Mesodermal cell (in vitro differentiated cells): ENCODE data around the gene KBTBD12. TPM values are rescaled to one million over a fixed set of nuclear protein-coding genes. Genes with fewer than 3 reads are reported as not detected.
"Not testable (repeated sequence)": the region's sequence is repeated elsewhere in the genome, so short reads cannot be mapped to it uniquely, and the experiment has no call there.

ENCODE experiments used
- H3K27ac ChIP-seq: 2 replicates; pipeline ENCODE4 v1.7.0; 2013; ENCODE audit warnings: mild to moderate bottlenecking, low read depth, low read length, moderate library complexity; ENCODE audit not compliant: severe bottlenecking
- H3K36me3 ChIP-seq: 2 replicates; pipeline ENCODE4 v1.7.1; 2013; ENCODE audit warnings: mild to moderate bottlenecking, low read length, moderate library complexity; ENCODE audit not compliant: control insufficient read depth, insufficient read depth
- H3K4me1 ChIP-seq: one replicate; pipeline ENCODE4 v1.7.1; 2013; ENCODE audit warnings: mild to moderate bottlenecking, low read length; ENCODE audit not compliant: insufficient read depth, control insufficient read depth, poor library complexity, severe bottlenecking
- H3K4me3 ChIP-seq: 2 replicates; pipeline ENCODE4 v1.7.0; 2013; ENCODE audit warnings: low read length, control low read depth, mild to moderate bottlenecking; ENCODE audit not compliant: insufficient read depth, poor library complexity, severe bottlenecking; ENCODE audit errors: extremely low read depth
- H3K9me3 ChIP-seq: 2 replicates; pipeline ENCODE4 v1.7.1; 2013; ENCODE audit warnings: mild to moderate bottlenecking, low read length, moderate library complexity; ENCODE audit not compliant: control insufficient read depth
- WGBS, 2 experiments: methylation state at CpG; one replicate each; pipeline ENCODE4 v1.1.5; 2013; ENCODE audit warnings: missing lambda C conversion rate in 2 of 2; ENCODE audit not compliant: insufficient coverage in 2 of 2; 5-methylcytosine and 5-hydroxymethylcytosine counted together
- polyA plus RNA-seq, 2 experiments: library from polyadenylated mRNA; stranded (reverse); fragments of 50-300 nt; gene quantifications; one replicate each; pipeline ENCODE4 v1.2.3, GENCODE V29; 2013

The KBTBD12 gene, protein sequence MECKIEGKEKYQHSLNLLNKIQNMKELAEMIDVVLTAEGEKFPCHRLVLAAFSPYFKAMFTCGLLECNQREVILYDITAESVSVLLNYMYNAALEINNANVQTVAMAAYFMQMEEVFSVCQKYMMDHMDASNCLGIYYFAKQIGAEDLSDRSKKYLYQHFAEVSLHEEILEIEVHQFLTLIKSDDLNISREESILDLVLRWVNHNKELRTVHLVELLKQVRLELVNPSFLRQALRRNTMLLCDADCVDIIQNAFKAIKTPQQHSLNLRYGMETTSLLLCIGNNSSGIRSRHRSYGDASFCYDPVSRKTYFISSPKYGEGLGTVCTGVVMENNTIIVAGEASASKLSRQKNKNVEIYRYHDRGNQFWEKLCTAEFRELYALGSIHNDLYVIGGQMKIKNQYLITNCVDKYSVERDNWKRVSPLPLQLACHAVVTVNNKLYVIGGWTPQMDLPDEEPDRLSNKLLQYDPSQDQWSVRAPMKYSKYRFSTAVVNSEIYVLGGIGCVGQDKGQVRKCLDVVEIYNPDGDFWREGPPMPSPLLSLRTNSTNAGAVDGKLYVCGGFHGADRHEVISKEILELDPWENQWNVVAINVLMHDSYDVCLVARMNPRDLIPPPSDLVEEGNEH
- polyA plus RNA-seq (2013, experiment 1 of 2) = not detected
- polyA plus RNA-seq (2013, experiment 2 of 2) = not detected

DNA sequence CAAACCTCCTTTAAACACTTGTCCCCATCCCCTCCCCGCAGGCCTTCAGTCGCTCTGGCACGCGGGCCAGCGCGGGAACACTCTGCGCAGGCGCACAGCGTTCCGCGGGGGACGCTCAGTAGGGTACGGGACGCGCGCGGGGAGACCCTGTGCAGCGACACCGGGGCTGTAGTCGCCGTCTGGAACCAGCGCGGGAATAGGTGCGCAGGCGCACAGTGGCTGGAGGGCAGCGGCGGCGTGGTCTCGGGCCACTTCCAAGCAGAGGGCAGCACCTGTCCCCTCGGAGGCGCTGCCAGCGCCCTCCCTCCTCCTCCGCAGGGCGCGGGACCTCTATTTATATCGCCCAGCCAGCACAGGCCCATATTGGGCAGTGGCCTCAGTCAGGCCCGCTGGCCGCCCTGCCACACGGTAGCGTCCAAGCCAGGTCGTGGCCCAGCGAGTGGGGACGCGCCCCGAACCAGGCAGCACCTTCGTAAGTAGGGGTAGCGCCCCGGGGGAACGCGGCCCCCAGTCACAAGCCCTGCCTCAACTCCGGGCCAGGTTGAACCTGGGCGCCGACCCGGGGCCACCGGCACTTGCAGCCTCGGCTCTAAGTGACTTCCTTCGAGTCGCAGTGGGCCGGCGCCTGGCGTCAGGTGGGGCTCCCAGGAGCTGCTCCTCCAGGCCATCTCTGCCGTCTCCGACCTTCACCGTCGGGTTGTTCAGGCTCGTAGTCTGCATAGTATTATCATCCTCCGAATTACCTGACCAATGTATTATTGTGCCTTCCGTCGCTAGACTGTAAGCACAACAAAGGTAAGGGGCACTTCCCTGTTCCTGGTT lies at the start of gene KBTBD12:
Gene KBTBD12, plus strand, starts transcription at position 118 of the 822 bp plus-strand sequence. CDS start 7,830 bp downstream, outside the sequence.
- Histone ChIP-seq H3K4me1 (peaks cover 3% of the 10 kb centered on the region), H3K9me3 (peaks cover 4% of the 10 kb centered on the region), H3K27ac (no peak within 1 kb of the TSS), H3K36me3 (no peaks in the 10 kb centered on the region), H3K4me3 (no peak within 1 kb of the TSS)
- 66 to 75% methylated on average over 64 to 68 of the region's 69 CpGs for WGBS, 2 experiments

GRCh38 chr3:127865941-127866340 lies 49.1 kb upstream of the KBTBD12 start:
- WGBS, 2 experiments = 50 to 54% methylated on average over 1 to 3 of the region's 4 CpGs
- Histone ChIP-seq H3K36me3 (no peaks in the 10 kb centered on the region), H3K4me1 (peaks cover 7% of the 10 kb centered on the region), H3K27ac (no peak overlapping the region), H3K9me3 (no peaks in the 10 kb centered on the region), H3K4me3 (no peak overlapping the region)

DNA sequence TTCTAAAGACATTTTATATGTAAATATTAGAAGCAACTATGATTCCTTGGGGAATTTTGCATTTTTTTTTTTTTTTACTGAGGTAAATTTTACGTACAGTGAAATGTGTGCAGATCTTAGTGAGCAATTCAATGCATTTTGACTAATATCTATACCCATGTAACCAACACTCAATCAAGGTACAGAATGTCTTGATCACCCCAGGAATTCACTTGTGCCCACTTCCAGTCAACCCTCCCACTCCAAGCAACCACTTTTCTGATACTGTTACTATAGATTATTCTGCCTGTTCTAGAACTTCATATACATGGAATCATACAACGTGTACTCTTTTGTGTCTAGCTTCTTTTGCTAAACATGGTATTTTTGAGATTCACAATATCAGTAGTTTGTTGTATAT lies 47.6 kb upstream of the KBTBD12 start:
- H3K9me3 ChIP-seq = no peaks in the 10 kb centered on the region
- WGBS, 2 experiments = no CpG with 5 or more reads among the region's 2 CpGs
- H3K4me1 ChIP-seq = peaks cover 7% of the 10 kb centered on the region
- no peak overlapping the region for H3K4me3 ChIP-seq
- H3K27ac ChIP-seq = no peak overlapping the region
- H3K36me3 ChIP-seq = no peaks in the 10 kb centered on the region

DNA sequence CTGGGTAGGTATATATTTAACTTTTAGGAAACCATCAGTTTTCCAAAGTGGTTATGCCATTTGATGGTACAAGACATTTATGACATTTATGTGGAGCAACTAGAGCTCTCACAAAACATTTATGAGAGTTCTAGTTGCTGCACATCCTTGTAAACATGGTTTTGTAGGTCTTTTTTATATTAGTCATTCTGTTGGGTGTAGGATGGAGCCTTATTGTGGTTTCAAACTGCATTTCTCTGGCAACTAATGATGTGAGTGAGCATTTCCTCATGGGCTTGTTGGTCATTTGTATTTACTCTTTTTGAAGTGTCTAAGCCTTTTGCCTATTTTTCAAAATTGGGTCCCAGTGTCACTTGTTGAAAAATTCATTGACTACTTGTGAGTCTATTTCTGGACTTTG lies 47.0 kb upstream of the KBTBD12 start:
- Histone ChIP-seq H3K36me3 (no peaks in the 10 kb centered on the region), H3K27ac (no peak overlapping the region), H3K4me3 (no peak overlapping the region), H3K4me1 (peaks cover 7% of the 10 kb centered on the region), H3K9me3 (no peaks in the 10 kb centered on the region)

GRCh38 chr3:127870156-127870555 lies 44.9 kb upstream of the KBTBD12 start:
- Histone ChIP-seq H3K4me3 (no peak overlapping the region), H3K4me1 (peaks cover 7% of the 10 kb centered on the region), H3K9me3 (no peaks in the 10 kb centered on the region), H3K36me3 (no peaks in the 10 kb centered on the region), H3K27ac (no peak overlapping the region)
- WGBS, 2 experiments = 90 to 100% methylated on average over 4 of the region's 4 CpGs

GRCh38 chr3:127874097-127874496 lies 40.9 kb upstream of the KBTBD12 start:
- 75 to 87% methylated on average over 2 to 5 of the region's 5 CpGs for WGBS, 2 experiments
- not testable (repeated sequence) for H3K9me3 ChIP-seq, H3K27ac ChIP-seq, H3K36me3 ChIP-seq, H3K4me3 ChIP-seq, H3K4me1 ChIP-seq

- H3K4me3 ChIP-seq = no peak overlapping the region
- WGBS, 2 experiments = 100% methylated on average over 2 of the region's 3 CpGs
- no peak overlapping the region for H3K27ac ChIP-seq
- no peaks in the 10 kb centered on the region for H3K4me1 ChIP-seq
- H3K9me3 ChIP-seq = no peaks in the 10 kb centered on the region
- no peaks in the 10 kb centered on the region for H3K36me3 ChIP-seq
These were observed 33.4 kb upstream of the KBTBD12 start for GRCh38 chr3:127881586-127881985.

GRCh38 chr3:127884041-127884440 lies 31.0 kb upstream of the KBTBD12 start:
- Histone ChIP-seq H3K36me3 (no peaks in the 10 kb centered on the region), H3K27ac (no peak overlapping the region), H3K9me3 (no peaks in the 10 kb centered on the region), H3K4me3 (no peak overlapping the region), H3K4me1 (no peaks in the 10 kb centered on the region)

DNA sequence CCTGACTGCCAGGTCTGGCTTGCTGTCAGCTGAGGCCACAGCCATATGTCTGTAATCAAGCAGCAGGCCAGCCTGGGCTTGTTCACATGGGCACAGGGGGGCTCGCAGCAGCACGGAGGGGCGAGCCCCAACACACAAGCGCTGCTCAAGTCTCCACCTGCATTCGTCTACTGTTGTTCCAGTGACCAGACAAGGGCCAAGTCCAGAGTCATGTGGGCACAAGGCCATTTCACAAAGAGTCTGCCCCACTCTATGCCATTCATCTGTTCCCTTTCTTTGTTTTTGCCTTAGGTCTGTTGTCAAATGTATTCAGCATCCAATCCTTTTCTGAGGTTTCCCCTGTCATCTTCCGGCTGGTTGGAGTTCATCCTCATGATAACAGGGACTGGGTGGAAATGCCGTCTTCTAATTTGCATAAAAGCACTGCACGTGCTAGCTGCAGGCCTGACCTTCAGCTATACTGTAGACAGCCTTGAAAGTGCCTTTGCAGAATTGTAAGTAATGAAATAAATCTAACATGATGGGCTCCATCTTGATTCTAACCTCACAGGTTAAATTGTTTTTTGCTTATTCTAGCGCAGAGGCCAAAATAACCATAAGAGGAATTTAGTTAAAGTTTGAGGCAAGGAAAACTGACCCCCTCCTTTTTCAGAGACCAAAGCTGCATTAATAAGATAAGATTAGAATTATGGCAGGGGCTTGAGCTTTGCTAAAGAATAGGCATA lies 28.6 kb upstream of the KBTBD12 start:
- Histone ChIP-seq H3K9me3 (peaks cover 10% of the 10 kb centered on the region), H3K4me1 (no peaks in the 10 kb centered on the region), H3K4me3 (no peak overlapping the region), H3K36me3 (no peaks in the 10 kb centered on the region), H3K27ac (no peak overlapping the region)
- 93 to 96% methylated on average over 5 to 8 of the region's 9 CpGs for WGBS, 2 experiments

DNA sequence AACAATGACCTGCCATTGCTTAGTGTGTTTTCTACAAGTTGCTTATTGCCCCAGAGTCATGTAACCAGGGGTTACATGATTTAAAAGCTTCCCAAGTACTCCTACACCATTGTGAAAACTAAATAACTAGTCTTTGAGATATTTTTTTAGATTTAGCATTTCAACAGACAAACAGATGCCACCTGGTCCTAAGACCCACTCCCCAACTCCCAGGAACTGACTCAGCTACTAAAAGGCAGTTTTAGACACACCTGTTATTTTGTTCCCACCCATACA lies 28.1 kb upstream of the KBTBD12 start:
- Histone ChIP-seq H3K27ac (no peak overlapping the region), H3K36me3 (no peaks in the 10 kb centered on the region), H3K4me1 (no peaks in the 10 kb centered on the region), H3K4me3 (no peak overlapping the region), H3K9me3 (peaks cover 14% of the 10 kb centered on the region)
